Smooth muscle cell (in vitro differentiated cells): ENCODE data around the gene EP400. TPM values are rescaled to one million over a fixed set of nuclear protein-coding genes. Genes with fewer than 3 reads are reported as not detected.

Experiments
- DNase-seq: peaks from one replicate; lab custom pipeline; 2025; ENCODE audit not compliant: unreplicated experiment; lab: John Stamatoyannopoulos, UW
- H2AFZ ChIP-seq: fragments of 200-600 bp; sonication (generic); 2 replicates; pipeline ENCODE4 v1.6.0; 2016; ENCODE audit warnings: antibody characterized with exemption, low read depth, mild to moderate bottlenecking
- H3F3A ChIP-seq: fragments of 200-600 bp; sonication (generic); 2 replicates; pipeline ENCODE4 v1.6.0; 2017; ENCODE audit warnings: antibody characterized with exemption, low read depth
- H3K27ac ChIP-seq: fragments of 200-600 bp; sonication (generic); 2 replicates; pipeline ENCODE4 v1.5.1; 2016; ENCODE audit warnings: low read depth, mild to moderate bottlenecking
- H3K27me3 ChIP-seq: fragments of 200-600 bp; sonication (generic); 2 replicates; pipeline ENCODE4 v1.6.1; 2016; ENCODE audit warnings: low read depth, mild to moderate bottlenecking
- H3K36me3 ChIP-seq: fragments of 200-600 bp; sonication (generic); 2 replicates; pipeline ENCODE4 v1.5.1; 2016; ENCODE audit warnings: low read depth
- H3K4me1 ChIP-seq: fragments of 200-600 bp; sonication (generic); 2 replicates; pipeline ENCODE4 v1.5.1; 2016; ENCODE audit warnings: low read depth
- H3K4me2 ChIP-seq: fragments of 200-600 bp; sonication (generic); 2 replicates; pipeline ENCODE4 v1.6.0; 2016; ENCODE audit warnings: mild to moderate bottlenecking
- H3K4me3 ChIP-seq: fragments of 200-600 bp; sonication (generic); 2 replicates; pipeline ENCODE4 v1.5.1; 2016; ENCODE audit warnings: mild to moderate bottlenecking
- H3K79me2 ChIP-seq: fragments of 200-600 bp; sonication (generic); 2 replicates; pipeline ENCODE4 v1.6.0; 2016; ENCODE audit warnings: low read depth, mild to moderate bottlenecking
- H3K9ac ChIP-seq: fragments of 200-600 bp; sonication (generic); 2 replicates; pipeline ENCODE4 v1.6.0; 2016; ENCODE audit warnings: low read depth
- H3K9me3 ChIP-seq: fragments of 200-600 bp; sonication (generic); replicated peaks from 2 replicates; pipeline ENCODE4 v1.5.1; 2016; ENCODE audit warnings: low read depth
- H4K20me1 ChIP-seq: fragments of 200-600 bp; sonication (generic); 2 replicates; pipeline ENCODE4 v1.6.0; 2016; ENCODE audit warnings: low read depth
- CTCF ChIP-seq: fragments of 200-600 bp; sonication (generic); IDR thresholded peaks from 2 replicates; pipeline ENCODE4 v1.5.1; 2017; ENCODE audit warnings: borderline replicate concordance, mild to moderate bottlenecking, antibody characterized with exemption; ENCODE audit not compliant: insufficient read depth, poor library complexity, severe bottlenecking
- WGBS: methylation state at CpG from one replicate; pipeline ENCODE4 v1.1.7; 2016; ENCODE audit warnings: low lambda C conversion rate; 5-methylcytosine and 5-hydroxymethylcytosine counted together
- polyA plus RNA-seq: library from polyadenylated mRNA; unstranded; fragments of >200 nt; fragmentation: Nextera tagmentation; extraction: Ambion mirVana; gene quantifications from 2 replicates; pipeline ENCODE4 v1.2.1, GENCODE V29; 2016
- total RNA-seq: library from RNA; depleted of rRNA; stranded (reverse); fragments of >200 nt; gene quantifications from 2 replicates; pipeline ENCODE4 v1.2.3, GENCODE V29; 2014

The EP400 gene
- total and polyA plus RNA-seq, 2 experiments from 2014 or later: 6.6 to 13.6 TPM

GRCh38 chr12:131991816-131992430 is 42.2 kb downstream of the EP400 start:
- Histone ChIP-seq H3K4me1 (peaks cover 37% of the 10 kb centered on the region), H3K4me2 (no peak overlapping the region), H3K27me3 (no peaks in the 10 kb centered on the region), H3K9me3 (no peaks in the 10 kb centered on the region), H2AFZ (no peak overlapping the region), H3K4me3 (no peak overlapping the region), H3F3A (no peaks in the 10 kb centered on the region), H3K27ac (peak overlapping the region; percentile 54), H3K79me2 (no peaks in the 10 kb centered on the region), H3K9ac (no peak overlapping the region), H3K36me3 (peaks cover 2% of the 10 kb centered on the region), H4K20me1 (no peaks in the 10 kb centered on the region)
- 71% methylated on average over 11 of the region's 11 CpGs for WGBS
- no peak for DNase-seq
- no peak for TF ChIP-seq CTCF

DNA sequence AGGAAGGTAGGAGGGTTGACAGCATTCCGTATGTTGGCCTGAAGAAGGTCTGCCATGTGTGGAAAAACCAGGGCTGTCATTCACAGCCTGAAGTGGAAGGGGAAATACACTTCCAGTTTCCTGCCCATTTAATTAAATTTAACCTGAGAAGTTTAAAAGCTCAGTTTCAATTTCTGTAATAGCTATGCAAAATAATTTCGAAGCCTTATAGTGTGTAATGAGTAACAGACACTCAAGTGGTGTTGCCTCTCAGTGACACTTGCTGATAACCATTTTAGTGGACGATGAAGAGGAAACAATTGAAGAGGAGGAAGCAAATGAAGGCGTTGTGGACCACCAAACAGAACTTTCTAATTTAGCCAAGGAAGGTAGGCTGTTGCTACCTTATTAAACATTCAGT is 44.8 kb downstream of the EP400 start:
- Histone ChIP-seq H3K4me3 (no peak overlapping the region), H4K20me1 (no peaks in the 10 kb centered on the region), H3K4me2 (no peak overlapping the region), H3K9ac (no peak overlapping the region), H3K4me1 (peaks cover 41% of the 10 kb centered on the region), H3K27me3 (no peaks in the 10 kb centered on the region), H2AFZ (no peak overlapping the region), H3K79me2 (no peaks in the 10 kb centered on the region), H3K9me3 (no peaks in the 10 kb centered on the region), H3K36me3 (peaks cover 2% of the 10 kb centered on the region), H3K27ac (no peak overlapping the region), H3F3A (no peaks in the 10 kb centered on the region)
- no peak for TF ChIP-seq CTCF
- 98% methylated on average over 4 of the region's 4 CpGs for WGBS
- DNase-seq: no peak

DNA sequence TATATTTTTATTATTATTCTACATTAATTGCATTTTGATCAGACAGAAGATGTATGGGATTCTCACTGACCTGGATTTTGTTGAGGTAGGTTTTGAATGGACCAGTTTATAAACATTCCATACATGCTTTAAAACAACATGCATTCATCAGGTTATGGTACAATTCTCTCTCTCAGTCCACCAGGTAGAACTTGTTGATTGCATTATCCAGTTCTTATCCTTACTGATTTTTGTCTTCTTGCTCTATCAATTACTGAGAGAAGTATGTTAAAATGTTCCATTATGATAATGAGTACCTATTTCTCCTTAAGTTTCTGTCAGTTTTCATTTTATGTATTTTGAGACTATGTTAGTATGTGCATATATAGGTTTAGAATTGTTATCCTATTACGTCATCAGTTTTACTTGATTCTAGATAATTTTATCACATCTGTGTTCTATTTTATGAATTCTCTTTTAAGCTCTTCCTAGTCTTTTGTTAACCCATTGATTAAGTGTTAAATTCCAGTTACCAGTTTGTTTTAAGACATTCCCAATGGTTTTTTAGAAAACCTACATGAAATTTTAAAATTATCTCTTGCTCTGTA is 50.6 kb downstream of the EP400 start:
- 96% methylated on average over 1 of the region's 1 CpG for WGBS
- H2AFZ ChIP-seq: no peak overlapping the region
- H3K9ac ChIP-seq: no peak overlapping the region
- H3K4me1 ChIP-seq: peaks cover 12% of the 10 kb centered on the region
- H3K9me3 ChIP-seq: no peaks in the 10 kb centered on the region
- no peak for TF ChIP-seq CTCF
- H3K4me3 ChIP-seq: no peak overlapping the region
- peaks cover 8% of the 10 kb centered on the region for H3F3A ChIP-seq
- H3K79me2 ChIP-seq: peaks cover 2% of the 10 kb centered on the region
- DNase-seq: no peak
- no peak overlapping the region for H3K27ac ChIP-seq
- no peaks in the 10 kb centered on the region for H3K27me3 ChIP-seq
- H3K4me2 ChIP-seq: no peak overlapping the region
- H4K20me1 ChIP-seq: peaks cover 28% of the 10 kb centered on the region
- H3K36me3 ChIP-seq: no peaks in the 10 kb centered on the region

GRCh38 chr12:132003846-132004245 is 54.1 kb downstream of the EP400 start:
- Histone ChIP-seq H3K27ac (no peak overlapping the region), H2AFZ (no peak overlapping the region), H3K4me1 (no peaks in the 10 kb centered on the region), H3K9ac (no peak overlapping the region), H3K79me2 (peaks cover 2% of the 10 kb centered on the region), H3K4me3 (no peak overlapping the region), H4K20me1 (peaks cover 28% of the 10 kb centered on the region), H3K9me3 (no peaks in the 10 kb centered on the region), H3K36me3 (peaks cover 11% of the 10 kb centered on the region), H3K4me2 (no peak overlapping the region), H3F3A (peaks cover 8% of the 10 kb centered on the region), H3K27me3 (no peaks in the 10 kb centered on the region)
- no peak for DNase-seq
- TF ChIP-seq CTCF: no peak
- WGBS: 42% methylated on average over 1 of the region's 1 CpG
